HepG2 (cell line): ENCODE results near the gene TSPAN2.

Source experiments
- FOXK1 ChIP-seq: sonication (generic); formaldehyde crosslinking; IDR thresholded peaks from 2 replicates; pipeline ENCODE4 v1.4.0; 2020; ENCODE audit warnings: low read depth, missing genetic modification reagents, borderline replicate concordance
- GLI4 ChIP-seq: sonication (generic); formaldehyde crosslinking; IDR thresholded peaks from 2 replicates; pipeline ENCODE4 v1.5.1; 2020; ENCODE audit warnings: missing genetic modification reagents, mild to moderate bottlenecking, moderate library complexity, borderline replicate concordance
- HNF1B ChIP-seq: sonication (generic); formaldehyde crosslinking; IDR thresholded peaks from 2 replicates; pipeline ENCODE4 v1.5.1; 2020; ENCODE audit warnings: mild to moderate bottlenecking, moderate library complexity, missing genetic modification reagents
- KDM2A ChIP-seq: sonication (generic); formaldehyde crosslinking; IDR thresholded peaks from 2 replicates; pipeline ENCODE4 v1.4.0; 2020; ENCODE audit warnings: low read depth, missing genetic modification reagents, borderline replicate concordance
- PHB2 ChIP-seq: fragments of 450-650 bp; IDR thresholded peaks from 2 replicates; pipeline ENCODE4 v1.6.1; 2018; ENCODE audit not compliant: partially characterized antibody
- RARG ChIP-seq: sonication (generic); formaldehyde crosslinking; IDR thresholded peaks from 2 replicates; pipeline ENCODE4 v1.4.0; 2020; ENCODE audit warnings: low read depth, mild to moderate bottlenecking, missing genetic modification reagents
- SOX6 ChIP-seq, 2 experiments: fragments of 450-650 bp in 1 of 2; sonication (generic) in 1 of 2; formaldehyde crosslinking in 1 of 2; IDR thresholded peaks; 2 replicates each; pipeline versions ENCODE4 v1.4.0 to v1.6.1; 2017 to 2020; ENCODE audit warnings: antibody characterized with exemption in 1 of 2, mild to moderate bottlenecking in 1 of 2, missing genetic modification reagents in 1 of 2
- STAT5B ChIP-seq: sonication (generic); formaldehyde crosslinking; IDR thresholded peaks from 2 replicates; pipeline ENCODE4 v1.4.0; 2020; ENCODE audit warnings: missing genetic modification reagents
- YY1 ChIP-seq: IDR thresholded peaks from 2 replicates; pipeline ENCODE4 v1.6.1; 2011; ENCODE audit warnings: low read length, low read depth, moderate library complexity, mild to moderate bottlenecking; ENCODE audit not compliant: insufficient read depth, insufficient replicate concordance
- ZBTB33 ChIP-seq: sonication (generic); formaldehyde crosslinking; IDR thresholded peaks from 2 replicates; pipeline ENCODE4 v1.4.0; 2020; ENCODE audit warnings: missing genetic modification reagents
- ZFP36 ChIP-seq: fragments of 150-350 bp; IDR thresholded peaks from 2 replicates; pipeline ENCODE4 v1.6.1; 2018; ENCODE audit warnings: borderline replicate concordance, low read length, low read depth; ENCODE audit not compliant: partially characterized antibody
- ZNF33B ChIP-seq: sonication (generic); formaldehyde crosslinking; IDR thresholded peaks from 2 replicates; pipeline ENCODE4 v1.5.1; 2020; ENCODE audit warnings: mild to moderate bottlenecking, missing genetic modification reagents
- ZNF609 ChIP-seq: sonication (generic); formaldehyde crosslinking; IDR thresholded peaks from 2 replicates; pipeline ENCODE4 v1.4.0; 2020; ENCODE audit warnings: mild to moderate bottlenecking, missing genetic modification reagents, borderline replicate concordance

- TF ChIP-seq PHB2: no peak
- TF ChIP-seq SOX6 (IDR thresholded peaks at IDR 0.05): no peak
- no peak for TF ChIP-seq SOX6 (CRISPR knock-in tag; IDR thresholded peaks at IDR 0.05)
- no peak for TF ChIP-seq ZNF609 (CRISPR knock-in tag)
- no peak for TF ChIP-seq STAT5B (CRISPR knock-in tag)
- TF ChIP-seq KDM2A (CRISPR knock-in tag): no peak
- no peak for TF ChIP-seq RARG (CRISPR knock-in tag)
- TF ChIP-seq FOXK1 (CRISPR knock-in tag): no peak
- no peak for TF ChIP-seq ZNF33B (CRISPR knock-in tag)
- TF ChIP-seq ZBTB33 (CRISPR knock-in tag): no peak
- no peak for TF ChIP-seq ZFP36
- no peak for TF ChIP-seq YY1
- TF ChIP-seq HNF1B: no peak
- TF ChIP-seq GLI4 (CRISPR knock-in tag): no peak
Observed at GRCh38 chr1:115090540-115090939, 1.2 kb upstream of the TSPAN2 start.
